ENCODE data around the gene LRMDA. TPM values are rescaled to one million over a fixed set of nuclear protein-coding genes. Genes with fewer than 3 reads are reported as not detected.
A peak's percentile ranks its signal among the peaks of the same experiment; 100 is the strongest.

Gene LRMDA
- total and polyA plus RNA-seq, 2 donors (not counting 1 experiment from before 2014, with no cell fraction given): 0.12 TPM; not detected in 1

DNA sequence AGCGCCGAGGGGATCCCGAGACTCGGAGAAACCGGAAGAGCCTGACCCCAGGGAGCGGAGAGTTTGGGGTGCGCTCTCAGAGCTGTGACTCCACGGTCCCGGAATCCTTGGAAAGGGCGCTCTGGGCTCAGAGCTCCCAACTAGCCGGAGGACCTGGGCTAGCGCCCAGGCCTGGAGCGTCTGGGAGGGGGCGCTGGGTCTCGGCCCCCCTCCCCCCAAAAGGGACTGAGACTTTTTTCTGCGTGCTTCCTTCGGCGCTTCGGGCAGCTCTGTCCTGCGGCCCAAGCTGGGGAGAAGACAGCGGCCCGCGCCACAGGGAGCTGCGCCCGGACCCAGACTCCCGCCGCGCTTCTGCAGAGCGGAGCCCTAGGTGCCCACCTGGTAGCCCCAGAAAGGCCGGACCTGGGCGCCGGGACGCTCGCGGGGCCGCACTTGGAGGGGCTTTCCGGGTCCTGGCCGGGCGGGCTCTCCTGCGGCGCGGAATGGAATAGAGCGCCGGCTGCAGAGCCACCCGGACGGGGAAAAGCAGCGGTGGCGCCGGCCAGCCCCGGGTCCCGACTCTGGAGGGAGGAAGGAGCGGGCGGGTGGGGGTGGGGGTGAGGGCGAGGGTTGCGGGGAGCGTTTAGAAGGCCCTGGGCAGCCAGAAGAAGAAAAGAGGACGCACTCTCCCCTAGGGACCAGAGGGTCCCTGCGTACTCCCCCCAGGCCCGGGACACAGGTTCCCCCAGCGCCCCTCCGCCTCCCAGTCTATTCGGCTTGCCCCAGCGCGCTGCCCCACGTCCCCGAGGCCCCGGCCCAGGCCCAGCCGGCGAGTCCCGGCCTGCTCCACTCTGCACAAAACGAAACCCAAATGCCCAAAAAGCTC is 34.6 kb upstream of the LRMDA start:
- ChIA-PET CTCF (no interaction called here), POLR2A (no interaction called here)
- ATAC-seq (ENCODE audit: low read depth): no peak
- peaks cover 18% of the 10 kb centered on the region for H3K4me1 Mint-ChIP-seq
- H3K36me3 ChIP-seq (replicated peaks in 1 of 2; ENCODE audit: control extremely low read depth in 1 of 2, control insufficient read depth in 1 of 2, extremely low read depth in 1 of 2, insufficient read depth in 2 of 2, low read length in 1 of 2): no peaks in the 10 kb centered on the region
- H3K4me1 ChIP-seq (ENCODE audit: control insufficient read depth in 2 of 2, insufficient read depth in 2 of 2, low read length in 2 of 2): peaks cover 25 to 28% of the 10 kb centered on the region in 2 donors
- H3K27ac ChIP-seq (ENCODE audit: low read length in 2 of 2): no peak overlapping the region
- no peak overlapping the region for H3K4me3 ChIP-seq (ENCODE audit: control extremely low read depth in 1 of 5, extremely low read depth in 1 of 5, insufficient read depth in 1 of 5, low read depth in 2 of 5, low read length in 4 of 5)
- H3K4me3 Mint-ChIP-seq: no peak overlapping the region
- TF ChIP-seq EZH2 (IDR thresholded peaks at IDR 0.05; ENCODE audit: borderline replicate concordance, insufficient read depth, low read depth, low read length, poor library complexity, severe bottlenecking): no peak
- TF ChIP-seq, protein P1, sequence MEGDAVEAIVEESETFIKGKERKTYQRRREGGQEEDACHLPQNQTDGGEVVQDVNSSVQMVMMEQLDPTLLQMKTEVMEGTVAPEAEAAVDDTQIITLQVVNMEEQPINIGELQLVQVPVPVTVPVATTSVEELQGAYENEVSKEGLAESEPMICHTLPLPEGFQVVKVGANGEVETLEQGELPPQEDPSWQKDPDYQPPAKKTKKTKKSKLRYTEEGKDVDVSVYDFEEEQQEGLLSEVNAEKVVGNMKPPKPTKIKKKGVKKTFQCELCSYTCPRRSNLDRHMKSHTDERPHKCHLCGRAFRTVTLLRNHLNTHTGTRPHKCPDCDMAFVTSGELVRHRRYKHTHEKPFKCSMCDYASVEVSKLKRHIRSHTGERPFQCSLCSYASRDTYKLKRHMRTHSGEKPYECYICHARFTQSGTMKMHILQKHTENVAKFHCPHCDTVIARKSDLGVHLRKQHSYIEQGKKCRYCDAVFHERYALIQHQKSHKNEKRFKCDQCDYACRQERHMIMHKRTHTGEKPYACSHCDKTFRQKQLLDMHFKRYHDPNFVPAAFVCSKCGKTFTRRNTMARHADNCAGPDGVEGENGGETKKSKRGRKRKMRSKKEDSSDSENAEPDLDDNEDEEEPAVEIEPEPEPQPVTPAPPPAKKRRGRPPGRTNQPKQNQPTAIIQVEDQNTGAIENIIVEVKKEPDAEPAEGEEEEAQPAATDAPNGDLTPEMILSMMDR (IDR thresholded peaks at IDR 0.05): no peak
- no peaks in the 10 kb centered on the region for H4K20me1 ChIP-seq (ENCODE audit: control insufficient read depth, insufficient read depth, low read length, poor library complexity, severe bottlenecking)
- H2AFZ ChIP-seq (ENCODE audit: insufficient read depth, low read depth, low read length, poor library complexity, severe bottlenecking): no peak overlapping the region
- 11% methylated on average over 58 of the region's 71 CpGs for WGBS (ENCODE audit: insufficient coverage)
- no peak overlapping the region for H3K9ac ChIP-seq (ENCODE audit: low read length)
- H3K79me2 ChIP-seq (ENCODE audit: control insufficient read depth, insufficient read depth, low read length): no peaks in the 10 kb centered on the region
- no peak for DNase-seq
- H3K4me2 ChIP-seq (replicated peaks; ENCODE audit: low read depth, low read length, poor library complexity, severe bottlenecking): peak overlapping the region; percentile 25
- H3K9me3 ChIP-seq (ENCODE audit: control extremely low read depth in 1 of 3, control insufficient read depth in 2 of 3, insufficient read depth in 1 of 3, low read length in 2 of 3): peaks cover 0 to 30% (median 0%) of the 10 kb centered on the region in 3 donors
- peaks cover 44% of the 10 kb centered on the region for H3K27me3 Mint-ChIP-seq
- H3K27ac Mint-ChIP-seq: peak overlapping the region; percentile 26
- no peaks in the 10 kb centered on the region for H3K9me3 Mint-ChIP-seq (ENCODE audit: insufficient read depth)
- peaks cover 0 to 73% (median 37%) of the 10 kb centered on the region in 4 experiments for H3K27me3 ChIP-seq (replicated peaks in 1 of 4; ENCODE audit: control extremely low read depth in 1 of 4, control insufficient read depth in 3 of 4, insufficient read depth in 4 of 4, low read length in 3 of 4)
- intact Hi-C loops (cut with micrococcal nuclease): no loop called here
